HepG2 (cell line): Measurements from ENCODE around the gene DAZAP1. TPM values are rescaled to one million over a fixed set of nuclear protein-coding genes. Genes with fewer than 3 reads are reported as not detected.

Source experiments
- ARNT2 ChIP-seq: sonication (generic); formaldehyde crosslinking; IDR thresholded peaks from 2 replicates; pipeline ENCODE4 v1.8.0; 2022; ENCODE audit warnings: mild to moderate bottlenecking, low read depth, missing genetic modification reagents, moderate library complexity
- HHEX ChIP-seq: IDR thresholded peaks from 2 replicates; pipeline ENCODE4 v1.6.1; 2016; ENCODE audit warnings: control low read depth
- KDM3A ChIP-seq: IDR thresholded peaks from 2 replicates; pipeline ENCODE4 v1.6.1; 2018; ENCODE audit warnings: low read depth, missing compliant biosample characterization
- KDM4B ChIP-seq: sonication (generic); formaldehyde crosslinking; IDR thresholded peaks from 2 replicates; pipeline ENCODE4 v1.4.0; 2020; ENCODE audit warnings: missing genetic modification reagents
- KDM5B ChIP-seq: sonication (generic); formaldehyde crosslinking; IDR thresholded peaks from 2 replicates; pipeline ENCODE4 v1.4.0; 2020; ENCODE audit warnings: missing genetic modification reagents, mild to moderate bottlenecking, borderline replicate concordance
- MED8 ChIP-seq: sonication (generic); formaldehyde crosslinking; IDR thresholded peaks from 2 replicates; pipeline ENCODE4 v1.8.1; 2023; ENCODE audit warnings: mild to moderate bottlenecking, missing genetic modification reagents; ENCODE audit not compliant: insufficient replicate concordance
- NBN ChIP-seq: fragments of 450-650 bp; conservative IDR thresholded peaks from 2 replicates; pipeline ENCODE4 v1.6.1; 2017
- PPARG ChIP-seq: conservative IDR thresholded peaks from 2 replicates; pipeline ENCODE4 v1.6.1; 2016; ENCODE audit warnings: missing biosample characterization, missing genetic modification reagents
- RCOR2 ChIP-seq: IDR thresholded peaks from 2 replicates; pipeline ENCODE4 v1.6.1; 2016; ENCODE audit warnings: missing biosample characterization, missing genetic modification reagents
- RNF2 ChIP-seq: fragments of 450-650 bp; conservative IDR thresholded peaks from 2 replicates; pipeline ENCODE4 v1.6.1; 2016; ENCODE audit warnings: low read depth
- RXRB ChIP-seq: IDR thresholded peaks from 2 replicates; pipeline ENCODE4 v1.6.1; 2016; ENCODE audit warnings: borderline replicate concordance, missing genetic modification reagents, missing compliant biosample characterization
- SCMH1 ChIP-seq: sonication (generic); formaldehyde crosslinking; IDR thresholded peaks from 2 replicates; pipeline ENCODE4 v1.9.0; 2021; ENCODE audit warnings: missing genetic modification reagents, mild to moderate bottlenecking, borderline replicate concordance
- SP4 ChIP-seq: sonication (generic); formaldehyde crosslinking; IDR thresholded peaks from 2 replicates; pipeline ENCODE4 v1.8.1; 2023; ENCODE audit warnings: mild to moderate bottlenecking, missing genetic modification reagents
- TOPORS ChIP-seq: sonication (generic); formaldehyde crosslinking; IDR thresholded peaks from 2 replicates; pipeline ENCODE4 v1.8.0; 2023; ENCODE audit warnings: mild to moderate bottlenecking, missing genetic modification reagents
- YEATS4 ChIP-seq: sonication (generic); formaldehyde crosslinking; IDR thresholded peaks from 2 replicates; pipeline ENCODE4 v1.4.0; 2020; ENCODE audit warnings: missing genetic modification reagents, borderline replicate concordance
- ZFP36L1 ChIP-seq: sonication (generic); formaldehyde crosslinking; IDR thresholded peaks from 2 replicates; pipeline ENCODE4 v1.8.0; 2022; ENCODE audit warnings: mild to moderate bottlenecking, missing genetic modification reagents, moderate library complexity
- ZNF260 ChIP-seq: sonication (generic); formaldehyde crosslinking; IDR thresholded peaks from 2 replicates; pipeline ENCODE4 v1.4.0; 2020; ENCODE audit warnings: missing genetic modification reagents, low read depth, mild to moderate bottlenecking, borderline replicate concordance
- ZNF557 ChIP-seq: sonication (generic); formaldehyde crosslinking; IDR thresholded peaks from 2 replicates; pipeline ENCODE4 v1.4.0; 2020; ENCODE audit warnings: missing genetic modification reagents
- ZNF577 ChIP-seq: sonication (generic); formaldehyde crosslinking; IDR thresholded peaks from 2 replicates; pipeline ENCODE4 v1.4.0; 2020; ENCODE audit warnings: mild to moderate bottlenecking, low read depth, missing genetic modification reagents, borderline replicate concordance
- ZNF7 ChIP-seq: IDR thresholded peaks from 2 replicates; pipeline ENCODE4 v1.6.1; 2016; ENCODE audit warnings: missing biosample characterization, missing genetic modification reagents
- ZSCAN31 ChIP-seq: sonication (generic); formaldehyde crosslinking; IDR thresholded peaks from 2 replicates; pipeline ENCODE4 v1.5.0; 2020; ENCODE audit warnings: low read depth, mild to moderate bottlenecking, missing genetic modification reagents
- polyA plus RNA-seq, 8 experiments: library from polyadenylated mRNA; depleted of rRNA in 3 of 8; stranded (reverse) in 7 of 8; unstranded in 1 of 8; fragments of >200 nt; fragmentation: Illumina TruSeq in 4 of 8; extraction: Trizol in 4 of 8; gene quantifications; 2 replicates each; pipeline versions ENCODE4 v1.2.1 to v1.2.3, GENCODE V29; 2011 to 2016; ENCODE audit warnings: low read depth in 4 of 8, missing spikeins in 1 of 8, mixed read lengths in 1 of 8; ENCODE audit not compliant: insufficient read depth in 1 of 8
- total RNA-seq, 5 experiments: library from RNA; depleted of rRNA; stranded (reverse); fragments of >200 nt; fragmentation: Illumina TruSeq; extraction: Trizol; gene quantifications; 2 replicates each; pipeline ENCODE4 v1.2.3, GENCODE V29; 2016; ENCODE audit warnings: low read depth in 1 of 5
- TF ChIP-seq, protein P1 (sequence below): sonication (generic); formaldehyde crosslinking; conservative IDR thresholded peaks from 2 replicates; pipeline ENCODE4 v1.8.0; 2022; ENCODE audit warnings: low read depth, missing genetic modification reagents
- TF ChIP-seq, protein P2 (sequence below): sonication (generic); formaldehyde crosslinking; IDR thresholded peaks from 2 replicates; pipeline ENCODE4 v1.5.1; 2020; ENCODE audit warnings: missing genetic modification reagents, mild to moderate bottlenecking, borderline replicate concordance
- TF ChIP-seq, protein P3 (sequence below): conservative IDR thresholded peaks from 2 replicates; pipeline ENCODE4 v1.6.1; 2018; ENCODE audit warnings: missing genetic modification reagents
- TF ChIP-seq, protein P4 (sequence below): sonication (generic); formaldehyde crosslinking; IDR thresholded peaks from 2 replicates; pipeline ENCODE4 v1.4.0; 2020; ENCODE audit warnings: missing genetic modification reagents, mild to moderate bottlenecking, borderline replicate concordance

Gene DAZAP1
- total and polyA plus RNA-seq, 2 of the 13 experiments (the other 11 are each of a cell fraction or from before 2014, with no cell fraction given) = 63.3 to 79.2 TPM

DNA sequence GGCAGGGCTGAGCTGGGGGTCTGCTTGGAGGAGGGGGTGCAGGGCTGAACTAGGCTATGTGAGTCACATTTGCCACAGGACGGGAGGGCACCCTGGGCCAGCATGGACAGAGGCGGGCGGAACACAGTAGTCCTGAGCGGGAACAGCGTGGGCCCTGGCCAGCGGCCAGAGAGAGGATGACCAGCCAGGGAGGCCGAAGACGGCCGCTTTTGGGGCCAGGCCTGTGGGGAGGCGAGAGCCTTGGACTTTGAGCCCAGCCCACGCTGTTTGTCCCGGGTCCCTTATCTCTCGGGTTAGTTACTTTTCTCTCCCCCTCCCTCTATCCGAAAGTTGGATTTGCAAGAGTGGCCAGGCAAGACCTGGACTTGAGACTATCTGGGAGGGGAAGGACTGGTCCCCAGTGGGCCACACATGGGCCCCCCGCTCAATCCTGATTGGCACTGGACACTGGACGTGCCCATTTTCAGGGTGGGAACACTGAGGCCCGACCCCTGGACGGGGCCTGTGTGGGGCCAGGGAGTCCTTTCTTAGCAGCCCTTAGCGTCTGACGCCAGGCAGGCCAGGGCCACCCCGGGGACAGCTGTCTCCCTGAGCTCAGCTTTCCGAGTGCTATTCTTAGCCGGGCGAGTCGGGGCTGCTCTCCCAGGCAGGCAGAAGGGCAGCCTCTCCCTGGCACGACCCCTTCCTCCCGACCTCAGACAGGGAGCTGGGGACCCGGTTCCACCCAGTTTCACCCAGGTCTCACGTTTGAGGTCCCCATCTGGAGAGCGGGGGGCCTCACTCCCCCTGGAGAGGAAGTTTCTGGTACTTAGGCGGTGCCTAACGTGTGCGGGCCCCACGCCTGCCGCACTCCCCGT is 6.9 kb upstream of the DAZAP1 start (continued):
- peak; percentile 58; the same call in 1 of the 2 replicates for TF ChIP-seq ARNT2
- no peak for TF ChIP-seq SCMH1
- TF ChIP-seq ZNF7 (CRISPR knock-in tag) = no peak
- TF ChIP-seq KDM5B (CRISPR knock-in tag) = peak; percentile 25; the same call in 1 of the 2 replicates
- TF ChIP-seq RNF2 = no peak
- TF ChIP-seq, protein P1, sequence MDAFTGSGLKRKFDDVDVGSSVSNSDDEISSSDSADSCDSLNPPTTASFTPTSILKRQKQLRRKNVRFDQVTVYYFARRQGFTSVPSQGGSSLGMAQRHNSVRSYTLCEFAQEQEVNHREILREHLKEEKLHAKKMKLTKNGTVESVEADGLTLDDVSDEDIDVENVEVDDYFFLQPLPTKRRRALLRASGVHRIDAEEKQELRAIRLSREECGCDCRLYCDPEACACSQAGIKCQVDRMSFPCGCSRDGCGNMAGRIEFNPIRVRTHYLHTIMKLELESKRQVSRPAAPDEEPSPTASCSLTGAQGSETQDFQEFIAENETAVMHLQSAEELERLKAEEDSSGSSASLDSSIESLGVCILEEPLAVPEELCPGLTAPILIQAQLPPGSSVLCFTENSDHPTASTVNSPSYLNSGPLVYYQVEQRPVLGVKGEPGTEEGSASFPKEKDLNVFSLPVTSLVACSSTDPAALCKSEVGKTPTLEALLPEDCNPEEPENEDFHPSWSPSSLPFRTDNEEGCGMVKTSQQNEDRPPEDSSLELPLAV (CRISPR knock-in tag) = no peak
- TF ChIP-seq SP4 (CRISPR knock-in tag) = peak; percentile 63; the same call in 1 of the 2 replicates
- TF ChIP-seq, protein P2, sequence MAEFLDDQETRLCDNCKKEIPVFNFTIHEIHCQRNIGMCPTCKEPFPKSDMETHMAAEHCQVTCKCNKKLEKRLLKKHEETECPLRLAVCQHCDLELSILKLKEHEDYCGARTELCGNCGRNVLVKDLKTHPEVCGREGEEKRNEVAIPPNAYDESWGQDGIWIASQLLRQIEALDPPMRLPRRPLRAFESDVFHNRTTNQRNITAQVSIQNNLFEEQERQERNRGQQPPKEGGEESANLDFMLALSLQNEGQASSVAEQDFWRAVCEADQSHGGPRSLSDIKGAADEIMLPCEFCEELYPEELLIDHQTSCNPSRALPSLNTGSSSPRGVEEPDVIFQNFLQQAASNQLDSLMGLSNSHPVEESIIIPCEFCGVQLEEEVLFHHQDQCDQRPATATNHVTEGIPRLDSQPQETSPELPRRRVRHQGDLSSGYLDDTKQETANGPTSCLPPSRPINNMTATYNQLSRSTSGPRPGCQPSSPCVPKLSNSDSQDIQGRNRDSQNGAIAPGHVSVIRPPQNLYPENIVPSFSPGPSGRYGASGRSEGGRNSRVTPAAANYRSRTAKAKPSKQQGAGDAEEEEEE (CRISPR knock-in tag) = no peak
- no peak for TF ChIP-seq ZNF260 (CRISPR knock-in tag)
- no peak for TF ChIP-seq NBN
- no peak for TF ChIP-seq ZFP36L1
- TF ChIP-seq, protein P3, sequence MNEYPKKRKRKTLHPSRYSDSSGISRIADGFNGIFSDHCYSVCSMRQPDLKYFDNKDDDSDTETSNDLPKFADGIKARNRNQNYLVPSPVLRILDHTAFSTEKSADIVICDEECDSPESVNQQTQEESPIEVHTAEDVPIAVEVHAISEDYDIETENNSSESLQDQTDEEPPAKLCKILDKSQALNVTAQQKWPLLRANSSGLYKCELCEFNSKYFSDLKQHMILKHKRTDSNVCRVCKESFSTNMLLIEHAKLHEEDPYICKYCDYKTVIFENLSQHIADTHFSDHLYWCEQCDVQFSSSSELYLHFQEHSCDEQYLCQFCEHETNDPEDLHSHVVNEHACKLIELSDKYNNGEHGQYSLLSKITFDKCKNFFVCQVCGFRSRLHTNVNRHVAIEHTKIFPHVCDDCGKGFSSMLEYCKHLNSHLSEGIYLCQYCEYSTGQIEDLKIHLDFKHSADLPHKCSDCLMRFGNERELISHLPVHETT (CRISPR knock-in tag) = 0 out of 2 replicates have a peak, but pooled peaks have one; percentile 27
- peak; percentile 50; the same call in 1 of the 2 replicates for TF ChIP-seq RXRB (CRISPR knock-in tag)
- TF ChIP-seq, protein P4, sequence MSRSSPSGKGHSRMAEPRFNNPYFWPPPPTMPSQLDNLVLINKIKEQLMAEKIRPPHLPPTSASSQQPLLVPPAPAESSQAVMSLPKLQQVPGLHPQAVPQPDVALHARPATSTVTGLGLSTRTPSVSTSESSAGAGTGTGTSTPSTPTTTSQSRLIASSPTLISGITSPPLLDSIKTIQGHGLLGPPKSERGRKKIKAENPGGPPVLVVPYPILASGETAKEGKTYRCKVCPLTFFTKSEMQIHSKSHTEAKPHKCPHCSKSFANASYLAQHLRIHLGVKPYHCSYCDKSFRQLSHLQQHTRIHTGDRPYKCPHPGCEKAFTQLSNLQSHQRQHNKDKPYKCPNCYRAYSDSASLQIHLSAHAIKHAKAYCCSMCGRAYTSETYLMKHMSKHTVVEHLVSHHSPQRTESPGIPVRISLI = 0 out of 2 replicates have a peak, but pooled peaks have one; percentile 21
- 0 out of 2 replicates have a peak, but pooled peaks have one; percentile 12 for TF ChIP-seq PPARG
- TF ChIP-seq YEATS4 (CRISPR knock-in tag) = no peak
- TF ChIP-seq KDM3A (CRISPR knock-in tag) = no peak; the same call in 1 of the 2 replicates
- no peak for TF ChIP-seq ZNF557 (CRISPR knock-in tag)
- TF ChIP-seq TOPORS = no peak
- TF ChIP-seq ZNF577 (CRISPR knock-in tag) = no peak
- peak; percentile 44 for TF ChIP-seq MED8 (CRISPR knock-in tag)
- peak; percentile 51; the same call in 1 of the 2 replicates for TF ChIP-seq KDM4B
- TF ChIP-seq ZSCAN31 (CRISPR knock-in tag) = peak; percentile 95
- TF ChIP-seq HHEX (CRISPR knock-in tag) = peak; percentile 14; the same call in 1 of the 2 replicates
- TF ChIP-seq RCOR2 (CRISPR knock-in tag) = peak; percentile 97
